Measurements from ENCODE around the gene SPAG17.

SPAG17 gene

DNA sequence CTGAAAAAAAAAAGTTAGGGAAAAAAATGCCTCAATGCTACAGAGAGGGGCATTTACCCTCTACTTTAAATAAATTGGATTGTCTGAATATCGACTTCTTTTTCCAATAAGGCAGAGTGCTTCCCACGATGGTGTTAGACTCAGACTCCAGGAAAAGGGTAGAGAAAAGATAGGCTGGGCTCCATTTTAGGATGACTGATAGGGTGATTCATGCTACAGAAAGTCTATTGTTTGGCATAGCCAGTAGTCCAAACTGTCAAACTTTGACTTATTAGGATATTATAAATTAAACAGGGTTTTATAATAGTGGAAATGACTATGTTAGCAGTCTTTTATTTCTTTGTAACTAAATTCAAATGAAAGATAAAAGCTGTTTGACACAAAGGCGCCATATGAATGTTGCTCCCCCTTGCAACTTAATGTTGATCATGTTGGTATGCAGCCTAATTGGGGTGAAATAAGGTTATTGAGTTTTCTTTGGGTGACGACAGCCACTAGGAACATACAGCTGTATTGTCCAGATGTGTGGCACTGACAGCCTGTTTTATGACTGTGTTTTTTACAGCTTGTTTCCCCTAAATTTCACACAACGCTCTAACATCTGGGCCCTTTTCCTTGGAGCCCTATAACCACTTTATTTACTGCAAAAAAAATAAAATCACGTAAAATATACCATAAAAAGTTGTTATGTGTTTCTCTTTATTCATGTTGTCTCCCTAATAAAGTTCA lies 69.3 kb downstream of the SPAG17 start:
- ChIA-PET CTCF (interaction anchor here (0.6 kb wide), 1 partner anchor 968 kb away, joined by 3 read pairs; no protein-coding TSS in a partner anchor), POLR2A (no interaction called here)
- no peak overlapping the region for H3K4me3 ChIP-seq (ENCODE audit: low read depth, low read length)
- no peaks in the 10 kb centered on the region for H3K4me1 ChIP-seq (ENCODE audit: control insufficient read depth, insufficient read depth, low read length)
- H3K36me3 ChIP-seq (ENCODE audit: control insufficient read depth in 2 of 2, insufficient read depth in 1 of 2, low read length in 2 of 2), result no peaks in the 10 kb centered on the region
- no peaks in the 10 kb centered on the region for H3K9me3 ChIP-seq (ENCODE audit: control insufficient read depth, insufficient read depth, low read depth, low read length)
- TF ChIP-seq ZNF416 (tag by site-specific recombination; IDR thresholded peaks at IDR 0.05) (no peak), ZNF555 (tag by site-specific recombination; conservative IDR thresholded peaks at IDR 0.05) (no peak), ZNF24 (tag by site-specific recombination; IDR thresholded peaks at IDR 0.05) (no peak), ZNF266 (tag by site-specific recombination; IDR thresholded peaks at IDR 0.05; ENCODE audit: low read depth) (no peak), EGR2 (tag by site-specific recombination; IDR thresholded peaks at IDR 0.05; ENCODE audit: low read depth) (no peak), ZNF133 (tag by site-specific recombination; IDR thresholded peaks at IDR 0.05) (no peak), TRIM28 (IDR thresholded peaks at IDR 0.05; ENCODE audit: borderline replicate concordance, low read length) (no peak), GFI1B (tag by site-specific recombination; IDR thresholded peaks at IDR 0.05) (no peak), ZNF223 (tag by site-specific recombination; IDR thresholded peaks at IDR 0.05) (no peak), ZNF404 (tag by site-specific recombination; IDR thresholded peaks at IDR 0.05) (no peak), ZBTB48 (tag by site-specific recombination; IDR thresholded peaks at IDR 0.05) (no peak), ZSCAN30 (tag by site-specific recombination; IDR thresholded peaks at IDR 0.05) (no peak), ZFP41 (tag by site-specific recombination; IDR thresholded peaks at IDR 0.05; ENCODE audit: borderline replicate concordance) (no peak), ZNF544 (tag by site-specific recombination; IDR thresholded peaks at IDR 0.05) (no peak), ZNF350 (tag by site-specific recombination; IDR thresholded peaks at IDR 0.05) (no peak), ZNF670 (tag by site-specific recombination; IDR thresholded peaks at IDR 0.05; ENCODE audit: low read depth) (no peak), ZNF747 (tag by site-specific recombination; IDR thresholded peaks at IDR 0.05) (no peak)
- TF ChIP-seq, protein P1, sequence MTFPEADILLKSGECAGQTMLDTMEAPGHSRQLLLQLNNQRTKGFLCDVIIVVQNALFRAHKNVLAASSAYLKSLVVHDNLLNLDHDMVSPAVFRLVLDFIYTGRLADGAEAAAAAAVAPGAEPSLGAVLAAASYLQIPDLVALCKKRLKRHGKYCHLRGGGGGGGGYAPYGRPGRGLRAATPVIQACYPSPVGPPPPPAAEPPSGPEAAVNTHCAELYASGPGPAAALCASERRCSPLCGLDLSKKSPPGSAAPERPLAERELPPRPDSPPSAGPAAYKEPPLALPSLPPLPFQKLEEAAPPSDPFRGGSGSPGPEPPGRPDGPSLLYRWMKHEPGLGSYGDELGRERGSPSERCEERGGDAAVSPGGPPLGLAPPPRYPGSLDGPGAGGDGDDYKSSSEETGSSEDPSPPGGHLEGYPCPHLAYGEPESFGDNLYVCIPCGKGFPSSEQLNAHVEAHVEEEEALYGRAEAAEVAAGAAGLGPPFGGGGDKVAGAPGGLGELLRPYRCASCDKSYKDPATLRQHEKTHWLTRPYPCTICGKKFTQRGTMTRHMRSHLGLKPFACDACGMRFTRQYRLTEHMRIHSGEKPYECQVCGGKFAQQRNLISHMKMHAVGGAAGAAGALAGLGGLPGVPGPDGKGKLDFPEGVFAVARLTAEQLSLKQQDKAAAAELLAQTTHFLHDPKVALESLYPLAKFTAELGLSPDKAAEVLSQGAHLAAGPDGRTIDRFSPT (tag by site-specific recombination; IDR thresholded peaks at IDR 0.05), result no peak
- TF ChIP-seq, protein P2, sequence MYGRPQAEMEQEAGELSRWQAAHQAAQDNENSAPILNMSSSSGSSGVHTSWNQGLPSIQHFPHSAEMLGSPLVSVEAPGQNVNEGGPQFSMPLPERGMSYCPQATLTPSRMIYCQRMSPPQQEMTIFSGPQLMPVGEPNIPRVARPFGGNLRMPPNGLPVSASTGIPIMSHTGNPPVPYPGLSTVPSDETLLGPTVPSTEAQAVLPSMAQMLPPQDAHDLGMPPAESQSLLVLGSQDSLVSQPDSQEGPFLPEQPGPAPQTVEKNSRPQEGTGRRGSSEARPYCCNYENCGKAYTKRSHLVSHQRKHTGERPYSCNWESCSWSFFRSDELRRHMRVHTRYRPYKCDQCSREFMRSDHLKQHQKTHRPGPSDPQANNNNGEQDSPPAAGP (tag by site-specific recombination; IDR thresholded peaks at IDR 0.05), result no peak
- TF ChIP-seq, protein P3, sequence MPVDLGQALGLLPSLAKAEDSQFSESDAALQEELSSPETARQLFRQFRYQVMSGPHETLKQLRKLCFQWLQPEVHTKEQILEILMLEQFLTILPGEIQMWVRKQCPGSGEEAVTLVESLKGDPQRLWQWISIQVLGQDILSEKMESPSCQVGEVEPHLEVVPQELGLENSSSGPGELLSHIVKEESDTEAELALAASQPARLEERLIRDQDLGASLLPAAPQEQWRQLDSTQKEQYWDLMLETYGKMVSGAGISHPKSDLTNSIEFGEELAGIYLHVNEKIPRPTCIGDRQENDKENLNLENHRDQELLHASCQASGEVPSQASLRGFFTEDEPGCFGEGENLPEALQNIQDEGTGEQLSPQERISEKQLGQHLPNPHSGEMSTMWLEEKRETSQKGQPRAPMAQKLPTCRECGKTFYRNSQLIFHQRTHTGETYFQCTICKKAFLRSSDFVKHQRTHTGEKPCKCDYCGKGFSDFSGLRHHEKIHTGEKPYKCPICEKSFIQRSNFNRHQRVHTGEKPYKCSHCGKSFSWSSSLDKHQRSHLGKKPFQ (tag by site-specific recombination; IDR thresholded peaks at IDR 0.05), result no peak
- H3K27ac ChIP-seq (ENCODE audit: extremely low read depth, low read depth, low read length), result no peak overlapping the region

DNA sequence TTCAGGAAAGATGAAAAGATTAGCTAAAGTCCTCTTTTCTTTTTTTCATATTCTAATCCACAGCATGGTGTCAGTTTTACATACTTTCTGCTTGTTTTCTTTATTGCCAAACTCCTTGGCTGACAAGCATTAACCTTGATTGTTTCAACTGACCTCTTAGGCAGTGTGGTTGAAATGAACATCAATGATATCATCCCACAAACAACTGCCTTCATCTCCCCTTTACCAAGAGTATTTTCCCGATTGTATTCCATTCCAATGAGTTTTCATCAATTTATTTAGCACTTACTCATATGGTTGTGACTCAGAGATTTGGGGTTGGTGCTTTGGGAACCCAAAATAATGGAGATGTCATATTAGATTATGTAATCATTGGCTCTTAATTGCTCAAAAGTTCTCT lies 71.8 kb downstream of the SPAG17 start:
- ChIA-PET POLR2A (no interaction called here), CTCF (interaction anchor here (0.7 kb wide), 1 partner anchor 12 kb away, joined by 4 read pairs; no protein-coding TSS in a partner anchor)
- H3K4me1 ChIP-seq (ENCODE audit: control insufficient read depth, insufficient read depth, low read length), result no peaks in the 10 kb centered on the region
- H3K27ac ChIP-seq (ENCODE audit: extremely low read depth, low read depth, low read length), result no peak overlapping the region
- no peaks in the 10 kb centered on the region for H3K9me3 ChIP-seq (ENCODE audit: control insufficient read depth, insufficient read depth, low read depth, low read length)
- no peaks in the 10 kb centered on the region for H3K36me3 ChIP-seq (ENCODE audit: control insufficient read depth in 2 of 2, insufficient read depth in 1 of 2, low read length in 2 of 2)
- H3K4me3 ChIP-seq (ENCODE audit: low read depth, low read length), result no peak overlapping the region
- TF ChIP-seq ZNF660 (tag by site-specific recombination; IDR thresholded peaks at IDR 0.05) (0 out of 2 replicates have a peak, but pooled peaks have one; percentile 21), MEIS1 (CRISPR knock-in tag; IDR thresholded peaks at IDR 0.05; ENCODE audit: borderline replicate concordance) (no peak), ZXDB (tag by site-specific recombination; IDR thresholded peaks at IDR 0.05) (no peak), ZNF558 (tag by site-specific recombination; IDR thresholded peaks at IDR 0.05) (no peak), GLI2 (tag by site-specific recombination; IDR thresholded peaks at IDR 0.05; ENCODE audit: borderline replicate concordance, low read depth) (no peak), FEZF1 (tag by site-specific recombination; IDR thresholded peaks at IDR 0.05) (peak; percentile 90), ZNF292 (tag by site-specific recombination; IDR thresholded peaks at IDR 0.05; ENCODE audit: borderline replicate concordance, low read depth) (no peak)
- TF ChIP-seq, protein P4, sequence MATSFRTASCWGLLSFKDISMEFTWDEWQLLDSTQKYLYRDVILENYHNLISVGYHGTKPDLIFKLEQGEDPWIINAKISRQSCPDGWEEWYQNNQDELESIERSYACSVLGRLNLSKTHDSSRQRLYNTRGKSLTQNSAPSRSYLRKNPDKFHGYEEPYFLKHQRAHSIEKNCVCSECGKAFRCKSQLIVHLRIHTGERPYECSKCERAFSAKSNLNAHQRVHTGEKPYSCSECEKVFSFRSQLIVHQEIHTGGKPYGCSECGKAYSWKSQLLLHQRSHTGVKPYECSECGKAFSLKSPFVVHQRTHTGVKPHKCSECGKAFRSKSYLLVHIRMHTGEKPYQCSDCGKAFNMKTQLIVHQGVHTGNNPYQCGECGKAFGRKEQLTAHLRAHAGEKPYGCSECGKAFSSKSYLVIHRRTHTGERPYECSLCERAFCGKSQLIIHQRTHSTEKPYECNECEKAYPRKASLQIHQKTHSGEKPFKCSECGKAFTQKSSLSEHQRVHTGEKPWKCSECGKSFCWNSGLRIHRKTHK (tag by site-specific recombination; IDR thresholded peaks at IDR 0.05), result no peak
- TF ChIP-seq, protein P5, sequence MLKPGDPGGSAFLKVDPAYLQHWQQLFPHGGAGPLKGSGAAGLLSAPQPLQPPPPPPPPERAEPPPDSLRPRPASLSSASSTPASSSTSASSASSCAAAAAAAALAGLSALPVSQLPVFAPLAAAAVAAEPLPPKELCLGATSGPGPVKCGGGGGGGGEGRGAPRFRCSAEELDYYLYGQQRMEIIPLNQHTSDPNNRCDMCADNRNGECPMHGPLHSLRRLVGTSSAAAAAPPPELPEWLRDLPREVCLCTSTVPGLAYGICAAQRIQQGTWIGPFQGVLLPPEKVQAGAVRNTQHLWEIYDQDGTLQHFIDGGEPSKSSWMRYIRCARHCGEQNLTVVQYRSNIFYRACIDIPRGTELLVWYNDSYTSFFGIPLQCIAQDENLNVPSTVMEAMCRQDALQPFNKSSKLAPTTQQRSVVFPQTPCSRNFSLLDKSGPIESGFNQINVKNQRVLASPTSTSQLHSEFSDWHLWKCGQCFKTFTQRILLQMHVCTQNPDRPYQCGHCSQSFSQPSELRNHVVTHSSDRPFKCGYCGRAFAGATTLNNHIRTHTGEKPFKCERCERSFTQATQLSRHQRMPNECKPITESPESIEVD (tag by site-specific recombination; IDR thresholded peaks at IDR 0.05), result peak; percentile 62; the same call in 1 of the 2 replicates
